Esophagus muscularis mucosa (tissue), 4 donors: Measurements from ENCODE around the gene RPL28.

Source experiments
- CTCF ChIP-seq, 3 experiments: fragments of 200-600 bp in 2 of 3; fragments of 450-650 bp in 1 of 3; sonication (generic) in 2 of 3; IDR thresholded peaks; one replicate each; pipeline ENCODE4 v1.5.1; 2017 to 2019; ENCODE audit warnings: antibody characterized with exemption in 3 of 3, mild to moderate bottlenecking in 2 of 3, moderate library complexity in 1 of 3
- EP300 ChIP-seq: sonication (generic); formaldehyde crosslinking; IDR thresholded peaks from one replicate; pipeline ENCODE4 v1.6.1; 2017; ENCODE audit warnings: antibody characterized with exemption
- POLR2A ChIP-seq: fragments of 450-650 bp; IDR thresholded peaks from one replicate; pipeline ENCODE4 v1.6.1; 2017; ENCODE audit warnings: antibody characterized with exemption, moderate library complexity, mild to moderate bottlenecking, low read depth
- POLR2AphosphoS5 ChIP-seq, 2 donors: sonication (generic); formaldehyde crosslinking; IDR thresholded peaks; one replicate each; pipeline ENCODE4 v1.6.1; 2017; ENCODE audit warnings: antibody characterized with exemption in 2 of 2

- TF ChIP-seq POLR2AphosphoS5 (IDR thresholded peaks at IDR 0.05) (no peak), CTCF (IDR thresholded peaks at IDR 0.05) (no peak), POLR2A (no peak), EP300 (no peak)
These were observed 37.3 kb upstream of the RPL28 start for GRCh38 chr19:55348317-55349034.
